Smooth muscle cell (in vitro differentiated cells): ENCODE measurements around the gene ARPC5L. TPM values are rescaled to one million over a fixed set of nuclear protein-coding genes. Genes with fewer than 3 reads are reported as not detected.

Source experiments
- DNase-seq: peaks from one replicate; lab custom pipeline; 2025; ENCODE audit not compliant: unreplicated experiment; lab: John Stamatoyannopoulos, UW
- H2AFZ ChIP-seq: fragments of 200-600 bp; sonication (generic); 2 replicates; pipeline ENCODE4 v1.6.0; 2016; ENCODE audit warnings: antibody characterized with exemption, low read depth, mild to moderate bottlenecking
- H3F3A ChIP-seq: fragments of 200-600 bp; sonication (generic); 2 replicates; pipeline ENCODE4 v1.6.0; 2017; ENCODE audit warnings: antibody characterized with exemption, low read depth
- H3K27ac ChIP-seq: fragments of 200-600 bp; sonication (generic); 2 replicates; pipeline ENCODE4 v1.5.1; 2016; ENCODE audit warnings: low read depth, mild to moderate bottlenecking
- H3K27me3 ChIP-seq: fragments of 200-600 bp; sonication (generic); 2 replicates; pipeline ENCODE4 v1.6.1; 2016; ENCODE audit warnings: low read depth, mild to moderate bottlenecking
- H3K36me3 ChIP-seq: fragments of 200-600 bp; sonication (generic); 2 replicates; pipeline ENCODE4 v1.5.1; 2016; ENCODE audit warnings: low read depth
- H3K4me1 ChIP-seq: fragments of 200-600 bp; sonication (generic); 2 replicates; pipeline ENCODE4 v1.5.1; 2016; ENCODE audit warnings: low read depth
- H3K4me2 ChIP-seq: fragments of 200-600 bp; sonication (generic); 2 replicates; pipeline ENCODE4 v1.6.0; 2016; ENCODE audit warnings: mild to moderate bottlenecking
- H3K4me3 ChIP-seq: fragments of 200-600 bp; sonication (generic); 2 replicates; pipeline ENCODE4 v1.5.1; 2016; ENCODE audit warnings: mild to moderate bottlenecking
- H3K79me2 ChIP-seq: fragments of 200-600 bp; sonication (generic); 2 replicates; pipeline ENCODE4 v1.6.0; 2016; ENCODE audit warnings: low read depth, mild to moderate bottlenecking
- H3K9ac ChIP-seq: fragments of 200-600 bp; sonication (generic); 2 replicates; pipeline ENCODE4 v1.6.0; 2016; ENCODE audit warnings: low read depth
- H3K9me3 ChIP-seq: fragments of 200-600 bp; sonication (generic); replicated peaks from 2 replicates; pipeline ENCODE4 v1.5.1; 2016; ENCODE audit warnings: low read depth
- H4K20me1 ChIP-seq: fragments of 200-600 bp; sonication (generic); 2 replicates; pipeline ENCODE4 v1.6.0; 2016; ENCODE audit warnings: low read depth
- WGBS: methylation state at CpG from one replicate; pipeline ENCODE4 v1.1.7; 2016; ENCODE audit warnings: low lambda C conversion rate; 5-methylcytosine and 5-hydroxymethylcytosine counted together
- polyA plus RNA-seq: library from polyadenylated mRNA; unstranded; fragments of >200 nt; fragmentation: Nextera tagmentation; extraction: Ambion mirVana; gene quantifications from 2 replicates; pipeline ENCODE4 v1.2.1, GENCODE V29; 2016
- total RNA-seq: library from RNA; depleted of rRNA; stranded (reverse); fragments of >200 nt; gene quantifications from 2 replicates; pipeline ENCODE4 v1.2.3, GENCODE V29; 2014
- TF ChIP-seq, protein P1 (sequence below): fragments of 200-600 bp; sonication (generic); IDR thresholded peaks from 2 replicates; pipeline ENCODE4 v1.5.1; 2017; ENCODE audit warnings: borderline replicate concordance, mild to moderate bottlenecking, antibody characterized with exemption; ENCODE audit not compliant: insufficient read depth, poor library complexity, severe bottlenecking

The ARPC5L gene
- total and polyA plus RNA-seq, 2 experiments from 2014 or later, result 20.9 to 69.8 TPM

DNA sequence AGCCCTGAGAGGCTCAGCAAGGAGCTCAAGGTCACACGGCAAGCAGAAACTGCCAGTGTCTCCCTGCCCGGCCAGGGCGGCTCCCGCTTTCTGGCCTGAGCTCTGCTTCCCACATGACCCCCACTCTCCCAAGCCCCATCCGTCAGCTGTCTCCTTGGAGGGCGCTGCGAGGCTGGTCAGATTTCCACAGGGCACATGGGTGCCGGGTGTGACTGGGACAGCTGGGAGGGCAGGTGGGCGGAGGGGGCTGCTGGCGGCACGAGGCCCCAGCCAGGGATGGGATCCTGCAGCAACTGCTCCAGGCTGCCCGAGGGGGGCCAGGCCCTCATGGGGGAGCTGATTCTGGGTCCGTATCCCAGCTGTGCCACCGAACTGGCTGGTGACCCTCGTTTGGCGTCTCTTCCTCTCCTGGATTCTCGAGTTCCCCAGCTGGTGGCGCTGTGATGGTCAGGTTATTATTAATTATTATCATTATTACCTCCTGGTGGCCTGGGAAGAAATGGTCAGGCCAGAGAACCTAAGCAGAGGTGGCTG, 21.6 kb upstream of the ARPC5L start:
- DNase-seq, result no peak
- TF ChIP-seq, protein P1, sequence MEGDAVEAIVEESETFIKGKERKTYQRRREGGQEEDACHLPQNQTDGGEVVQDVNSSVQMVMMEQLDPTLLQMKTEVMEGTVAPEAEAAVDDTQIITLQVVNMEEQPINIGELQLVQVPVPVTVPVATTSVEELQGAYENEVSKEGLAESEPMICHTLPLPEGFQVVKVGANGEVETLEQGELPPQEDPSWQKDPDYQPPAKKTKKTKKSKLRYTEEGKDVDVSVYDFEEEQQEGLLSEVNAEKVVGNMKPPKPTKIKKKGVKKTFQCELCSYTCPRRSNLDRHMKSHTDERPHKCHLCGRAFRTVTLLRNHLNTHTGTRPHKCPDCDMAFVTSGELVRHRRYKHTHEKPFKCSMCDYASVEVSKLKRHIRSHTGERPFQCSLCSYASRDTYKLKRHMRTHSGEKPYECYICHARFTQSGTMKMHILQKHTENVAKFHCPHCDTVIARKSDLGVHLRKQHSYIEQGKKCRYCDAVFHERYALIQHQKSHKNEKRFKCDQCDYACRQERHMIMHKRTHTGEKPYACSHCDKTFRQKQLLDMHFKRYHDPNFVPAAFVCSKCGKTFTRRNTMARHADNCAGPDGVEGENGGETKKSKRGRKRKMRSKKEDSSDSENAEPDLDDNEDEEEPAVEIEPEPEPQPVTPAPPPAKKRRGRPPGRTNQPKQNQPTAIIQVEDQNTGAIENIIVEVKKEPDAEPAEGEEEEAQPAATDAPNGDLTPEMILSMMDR, result peak; percentile 41
- H3K79me2 ChIP-seq, result no peaks in the 10 kb centered on the region
- H3K27ac ChIP-seq, result no peak overlapping the region
- H3F3A ChIP-seq, result no peaks in the 10 kb centered on the region
- no peaks in the 10 kb centered on the region for H3K4me1 ChIP-seq
- H3K27me3 ChIP-seq, result no peaks in the 10 kb centered on the region
- H3K9ac ChIP-seq, result no peak overlapping the region
- no peak overlapping the region for H3K4me2 ChIP-seq
- 87% methylated on average over 18 of the region's 18 CpGs for WGBS
- H2AFZ ChIP-seq, result no peak overlapping the region
- no peaks in the 10 kb centered on the region for H3K9me3 ChIP-seq
- H4K20me1 ChIP-seq, result no peaks in the 10 kb centered on the region
- no peaks in the 10 kb centered on the region for H3K36me3 ChIP-seq
- no peak overlapping the region for H3K4me3 ChIP-seq

DNA sequence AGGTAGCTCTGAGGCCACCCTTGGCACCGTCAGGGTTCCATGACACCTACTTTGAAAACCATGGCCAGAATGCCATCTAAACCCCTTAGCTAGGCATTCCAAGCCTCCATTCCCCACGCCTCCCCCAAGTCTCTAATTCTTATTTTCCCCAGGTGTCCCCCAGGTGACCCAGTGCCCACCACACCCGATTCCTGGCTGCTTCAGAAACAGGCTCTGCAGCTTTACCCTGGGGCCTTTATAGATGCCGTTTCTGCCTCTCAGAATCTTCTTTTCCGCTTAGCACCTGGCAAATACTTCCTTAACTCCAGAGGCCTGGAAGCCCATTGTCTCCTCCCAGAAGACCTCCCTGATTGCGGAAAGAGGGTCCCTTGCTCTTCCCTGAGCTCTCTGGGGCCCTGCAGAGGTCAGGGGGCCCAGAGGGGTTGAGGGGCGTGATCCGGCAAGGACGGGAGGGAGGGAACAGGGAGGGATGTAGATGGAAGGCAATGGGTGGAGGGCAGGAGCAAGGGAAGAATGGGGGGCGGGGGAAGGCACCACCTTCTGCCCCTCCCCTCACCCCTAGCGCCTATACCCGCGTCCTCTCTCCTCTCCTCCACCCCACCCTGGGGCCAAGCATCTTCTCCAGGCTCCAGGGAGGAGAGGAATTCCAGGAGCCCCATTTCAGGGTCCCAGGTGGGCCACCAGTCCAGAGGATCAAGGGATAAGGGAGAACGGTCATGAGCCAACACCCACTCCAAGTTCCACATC, 20.7 kb upstream of the ARPC5L start:
- H4K20me1 ChIP-seq, result no peaks in the 10 kb centered on the region
- TF ChIP-seq, protein P1, result no peak
- H3F3A ChIP-seq, result no peaks in the 10 kb centered on the region
- H2AFZ ChIP-seq, result no peak overlapping the region
- no peaks in the 10 kb centered on the region for H3K79me2 ChIP-seq
- no peaks in the 10 kb centered on the region for H3K36me3 ChIP-seq
- no peaks in the 10 kb centered on the region for H3K27me3 ChIP-seq
- H3K27ac ChIP-seq, result no peak overlapping the region
- H3K9ac ChIP-seq, result no peak overlapping the region
- no peaks in the 10 kb centered on the region for H3K4me1 ChIP-seq
- no peak overlapping the region for H3K4me3 ChIP-seq
- H3K9me3 ChIP-seq, result no peaks in the 10 kb centered on the region
- H3K4me2 ChIP-seq, result no peak overlapping the region
- DNase-seq, result no peak
- WGBS, result 80% methylated on average over 13 of the region's 14 CpGs

DNA sequence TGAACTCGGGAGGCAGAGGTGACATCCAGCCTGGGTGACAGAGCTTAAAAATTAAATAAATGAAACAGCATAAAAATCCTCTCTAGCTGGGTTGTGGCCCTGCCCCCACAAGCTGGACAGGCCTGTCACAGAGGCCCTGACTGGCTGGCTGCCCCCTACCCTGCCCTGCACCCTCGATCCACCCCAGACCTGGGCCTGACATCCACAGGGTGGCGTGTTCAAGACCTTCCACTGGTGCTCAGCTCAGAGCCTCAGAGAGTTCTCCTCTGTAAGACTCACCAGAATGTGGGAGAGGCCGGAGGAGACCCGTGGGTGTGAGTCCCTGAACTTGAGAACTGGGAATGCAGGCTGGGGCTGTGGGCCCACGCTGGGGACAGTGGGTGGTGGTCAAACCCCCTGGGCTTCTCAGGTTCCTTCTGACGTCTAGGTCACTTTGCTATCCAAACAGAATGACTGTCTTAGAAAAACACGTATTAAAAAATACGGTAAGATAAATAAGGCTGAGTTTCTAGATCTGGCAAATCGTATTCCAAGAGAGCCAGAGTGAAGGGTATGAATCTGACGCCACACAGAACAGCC, 18.4 kb upstream of the ARPC5L start:
- no peaks in the 10 kb centered on the region for H3F3A ChIP-seq
- no peak overlapping the region for H3K4me3 ChIP-seq
- no peak overlapping the region for H3K4me2 ChIP-seq
- no peak overlapping the region for H2AFZ ChIP-seq
- H3K9me3 ChIP-seq, result no peaks in the 10 kb centered on the region
- H3K27ac ChIP-seq, result no peak overlapping the region
- H3K27me3 ChIP-seq, result no peaks in the 10 kb centered on the region
- H3K9ac ChIP-seq, result no peak overlapping the region
- no peaks in the 10 kb centered on the region for H3K4me1 ChIP-seq
- no peak for DNase-seq
- 87% methylated on average over 11 of the region's 11 CpGs for WGBS
- H4K20me1 ChIP-seq, result no peaks in the 10 kb centered on the region
- TF ChIP-seq, protein P1, result no peak
- no peaks in the 10 kb centered on the region for H3K36me3 ChIP-seq
- no peaks in the 10 kb centered on the region for H3K79me2 ChIP-seq
